ENCODE data around the gene CIC.

The CIC gene

GRCh38 chr19:42295342-42295741 is 26.3 kb downstream of the CIC start:
- H3K4me1 ChIP-seq (ENCODE audit: low read length) = no peaks in the 10 kb centered on the region
- DNase-seq = no peak
- no peaks in the 10 kb centered on the region for H3F3A ChIP-seq (ENCODE audit: insufficient read depth, low read length)
- no peak overlapping the region for H3K27ac ChIP-seq (ENCODE audit: low read length)
- no peaks in the 10 kb centered on the region for H3K79me2 ChIP-seq (ENCODE audit: low read length)
- no peaks in the 10 kb centered on the region for H3K27me3 ChIP-seq (replicated peaks; ENCODE audit: insufficient read depth, low read length)
- no peak overlapping the region for H3K9ac ChIP-seq (ENCODE audit: low read length)
- H3K4me2 ChIP-seq (ENCODE audit: low read depth, low read length) = no peak overlapping the region
- no peaks in the 10 kb centered on the region for H3K9me3 ChIP-seq (replicated peaks; ENCODE audit: insufficient read depth, low read length)
- TF ChIP-seq EZH2 (optimal IDR thresholded peaks at IDR 0.05; ENCODE audit: low read depth, low read length) (no peak), EZH2phosphoT487 (IDR thresholded peaks at IDR 0.05; ENCODE audit: low read length) (no peak), CTCF (IDR thresholded peaks at IDR 0.05; ENCODE audit: low read length) (no peak)
- H3K4me3 ChIP-seq (ENCODE audit: low read length) = no peak overlapping the region
- no peaks in the 10 kb centered on the region for H3K9me2 ChIP-seq (replicated peaks; ENCODE audit: insufficient read depth, low read length)
- H2AFZ ChIP-seq (ENCODE audit: low read length) = no peak overlapping the region
- no peaks in the 10 kb centered on the region for H4K20me1 ChIP-seq (ENCODE audit: insufficient read depth, low read length)
- H3K36me3 ChIP-seq (replicated peaks; ENCODE audit: insufficient read depth, low read length) = no peaks in the 10 kb centered on the region

- no peaks in the 10 kb centered on the region; the same call in 1 of the 2 replicates for H3F3A ChIP-seq (ENCODE audit: insufficient read depth, low read length)
- peak; percentile 79 for DNase-seq
- no peaks in the 10 kb centered on the region for H3K79me2 ChIP-seq (ENCODE audit: low read length)
- H3K4me2 ChIP-seq (ENCODE audit: low read depth, low read length) = no peak overlapping the region
- TF ChIP-seq CTCF (IDR thresholded peaks at IDR 0.05; ENCODE audit: low read length) (peak; percentile 98), EZH2phosphoT487 (IDR thresholded peaks at IDR 0.05; ENCODE audit: low read length) (no peak)
- no peak overlapping the region for H2AFZ ChIP-seq (ENCODE audit: low read length)
- H3K9me2 ChIP-seq (replicated peaks; ENCODE audit: insufficient read depth, low read length) = no peaks in the 10 kb centered on the region
- H4K20me1 ChIP-seq (ENCODE audit: insufficient read depth, low read length) = no peaks in the 10 kb centered on the region
- H3K4me1 ChIP-seq (ENCODE audit: low read length) = no peaks in the 10 kb centered on the region
- no peak overlapping the region for H3K4me3 ChIP-seq (ENCODE audit: low read length)
- H3K9ac ChIP-seq (ENCODE audit: low read length) = no peak overlapping the region
- H3K9me3 ChIP-seq (replicated peaks; ENCODE audit: insufficient read depth, low read length) = no peaks in the 10 kb centered on the region
- H3K27ac ChIP-seq (ENCODE audit: low read length) = no peak overlapping the region
- no peaks in the 10 kb centered on the region for H3K27me3 ChIP-seq (replicated peaks; ENCODE audit: insufficient read depth, low read length)
- no peaks in the 10 kb centered on the region for H3K36me3 ChIP-seq (replicated peaks; ENCODE audit: insufficient read depth, low read length)
Observed at GRCh38 chr19:42295831-42296525, 26.9 kb downstream of the CIC start.

GRCh38 chr19:42297039-42297438 is 28.0 kb downstream of the CIC start:
- no peaks in the 10 kb centered on the region; the same call in 1 of the 2 replicates for H3F3A ChIP-seq (ENCODE audit: insufficient read depth, low read length)
- H3K4me1 ChIP-seq (ENCODE audit: low read length) = no peaks in the 10 kb centered on the region
- H3K4me2 ChIP-seq (ENCODE audit: low read depth, low read length) = no peak overlapping the region
- H4K20me1 ChIP-seq (ENCODE audit: insufficient read depth, low read length) = no peaks in the 10 kb centered on the region
- H3K79me2 ChIP-seq (ENCODE audit: low read length) = no peaks in the 10 kb centered on the region
- no peak overlapping the region for H3K9ac ChIP-seq (ENCODE audit: low read length)
- no peak overlapping the region for H3K4me3 ChIP-seq (ENCODE audit: low read length)
- no peak for DNase-seq
- H2AFZ ChIP-seq (ENCODE audit: low read length) = no peak overlapping the region
- H3K36me3 ChIP-seq (replicated peaks; ENCODE audit: insufficient read depth, low read length) = no peaks in the 10 kb centered on the region
- TF ChIP-seq EZH2phosphoT487 (IDR thresholded peaks at IDR 0.05; ENCODE audit: low read length) (no peak), CTCF (IDR thresholded peaks at IDR 0.05; ENCODE audit: low read length) (no peak), EZH2 (optimal IDR thresholded peaks at IDR 0.05; ENCODE audit: low read depth, low read length) (no peak)
- H3K9me3 ChIP-seq (replicated peaks; ENCODE audit: insufficient read depth, low read length) = no peaks in the 10 kb centered on the region
- H3K9me2 ChIP-seq (replicated peaks; ENCODE audit: insufficient read depth, low read length) = no peaks in the 10 kb centered on the region
- H3K27ac ChIP-seq (ENCODE audit: low read length) = no peak overlapping the region
- H3K27me3 ChIP-seq (replicated peaks; ENCODE audit: insufficient read depth, low read length) = no peaks in the 10 kb centered on the region
